Measurements from ENCODE around the gene TIGD7. TPM values are rescaled to one million over a fixed set of nuclear protein-coding genes. Genes with fewer than 3 reads are reported as not detected.

Gene TIGD7, protein sequence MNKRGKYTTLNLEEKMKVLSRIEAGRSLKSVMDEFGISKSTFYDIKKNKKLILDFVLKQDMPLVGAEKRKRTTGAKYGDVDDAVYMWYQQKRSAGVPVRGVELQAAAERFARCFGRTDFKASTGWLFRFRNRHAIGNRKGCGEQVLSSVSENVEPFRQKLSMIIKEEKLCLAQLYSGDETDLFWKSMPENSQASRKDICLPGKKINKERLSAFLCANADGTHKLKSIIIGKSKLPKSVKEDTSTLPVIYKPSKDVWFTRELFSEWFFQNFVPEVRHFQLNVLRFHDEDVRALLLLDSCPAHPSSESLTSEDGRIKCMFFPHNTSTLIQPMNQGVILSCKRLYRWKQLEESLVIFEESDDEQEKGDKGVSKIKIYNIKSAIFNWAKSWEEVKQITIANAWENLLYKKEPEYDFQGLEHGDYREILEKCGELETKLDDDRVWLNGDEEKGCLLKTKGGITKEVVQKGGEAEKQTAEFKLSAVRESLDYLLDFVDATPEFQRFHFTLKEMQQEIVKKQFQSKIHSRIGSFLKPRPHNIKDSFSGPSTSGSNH
- polyA plus RNA-seq (2014; cell fraction: cytosol; rRNA removed) = 9.6 and 10.4 TPM in 2 replicates
- polyA plus RNA-seq (2014; cell fraction: nucleus; rRNA removed) = 7.1 and 7.9 TPM in 2 replicates

DNA sequence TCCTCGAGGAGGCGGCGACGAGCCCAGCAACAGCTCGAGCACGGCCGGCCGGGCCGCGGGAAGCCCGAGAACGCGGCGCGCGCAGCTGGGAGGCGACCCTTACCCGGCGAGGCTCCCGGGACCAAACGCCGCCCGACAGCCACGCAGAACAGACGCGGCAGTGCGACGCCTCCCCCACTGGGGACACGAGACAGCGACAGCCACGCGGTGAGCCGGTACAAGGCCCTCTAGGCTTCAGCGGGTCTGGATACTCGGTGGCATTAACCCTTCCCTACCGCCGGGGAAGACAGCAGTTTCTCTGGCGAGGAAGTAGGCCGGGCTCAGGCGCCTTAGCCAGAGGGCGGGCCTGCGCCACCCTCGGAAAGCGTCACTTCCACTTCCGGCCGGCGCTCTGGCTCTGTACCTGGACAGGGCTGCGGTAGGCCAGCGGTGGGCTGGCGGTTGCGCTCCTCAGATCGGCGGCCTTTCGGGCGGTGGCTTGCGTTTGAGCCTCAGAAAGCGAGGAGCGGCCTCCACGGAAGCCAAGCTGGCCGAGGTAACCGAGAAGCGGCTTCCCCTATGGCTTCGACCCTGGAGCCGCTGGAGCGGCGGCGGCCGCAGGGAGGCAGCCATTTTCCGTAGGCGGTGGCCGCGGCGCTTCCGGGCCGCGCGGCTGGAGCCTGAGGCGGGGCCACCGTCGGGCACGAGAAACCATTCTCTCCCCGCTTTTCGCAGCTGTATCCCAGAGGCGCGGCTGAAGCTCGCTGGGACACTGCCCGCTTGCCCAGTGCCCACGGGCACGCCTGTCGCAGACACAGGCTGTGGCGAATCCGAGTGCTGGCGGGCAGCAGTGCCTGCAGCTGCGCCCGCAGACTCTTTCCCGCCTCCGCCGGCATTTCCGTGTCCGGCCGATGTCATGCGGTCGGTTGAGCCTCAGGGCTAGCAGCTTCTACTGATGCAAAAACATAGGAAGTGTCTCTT, at the start of gene TIGD7, which contains the start of gene ZNF75A:
Gene TIGD7, minus strand, starts transcription at position 322 of the 960 bp plus-strand sequence. CDS start 4,816 bp downstream, outside the sequence.
Gene ZNF75A, plus strand, starts transcription at position 389 of the 960 bp plus-strand sequence. CDS start 2,932 bp downstream, outside the sequence.
- DNase-seq (ENCODE audit: low spot score) = peak; percentile 89

DNA sequence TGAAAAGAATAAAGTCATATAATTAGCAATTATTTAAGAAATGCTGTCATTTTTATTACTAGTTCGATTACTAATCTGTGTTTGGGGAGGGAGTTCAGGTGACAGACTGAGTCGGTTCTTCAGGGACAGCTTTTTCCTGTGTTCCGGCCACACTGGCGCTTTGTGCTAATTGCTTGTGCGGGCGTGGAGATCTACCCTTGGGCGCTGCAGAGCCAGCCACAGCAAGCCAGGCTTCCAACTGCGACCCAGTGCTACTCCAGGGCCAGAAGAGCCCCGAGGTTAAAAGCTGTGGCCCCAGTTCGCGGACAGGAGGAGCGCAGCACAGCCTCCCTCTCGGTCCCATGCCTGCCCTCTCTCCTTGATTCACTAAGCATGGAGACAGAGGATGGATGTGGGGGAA, 43.9 kb upstream of the TIGD7 start:
- peak; percentile 14 for DNase-seq (ENCODE audit: low spot score)

GRCh38 chr16:3348547-3349167, 43.4 kb upstream of the TIGD7 start:
- DNase-seq (ENCODE audit: low spot score) = peak; percentile 54

GRCh38 chr16:3347586-3347985, 42.4 kb upstream of the TIGD7 start:
- peak; percentile 9 for DNase-seq (ENCODE audit: low spot score)

- DNase-seq (ENCODE audit: low spot score) = no peak
Measured at GRCh38 chr16:3346041-3346440, 40.8 kb upstream of the TIGD7 start.

DNA sequence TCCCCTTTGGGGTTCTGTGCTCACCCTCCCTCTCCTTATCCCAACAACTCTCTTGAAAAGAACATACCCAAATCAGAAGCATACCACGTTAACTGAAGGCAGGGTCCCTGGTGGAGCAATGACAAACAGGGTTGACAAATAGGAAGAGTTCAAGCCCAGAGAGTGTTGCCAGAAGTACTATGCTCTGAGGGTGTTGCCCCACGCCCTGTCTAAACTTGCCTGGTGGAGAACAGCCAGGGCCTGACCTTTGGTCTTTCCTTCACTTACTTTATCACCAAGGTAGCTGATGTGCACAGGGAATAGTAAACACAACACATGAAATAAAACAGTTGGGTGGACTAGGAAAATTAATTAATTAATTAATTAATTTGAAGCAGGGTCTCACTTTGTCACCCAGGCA, 23.4 kb upstream of the TIGD7 start:
- no peak for DNase-seq (ENCODE audit: low spot score)

DNA sequence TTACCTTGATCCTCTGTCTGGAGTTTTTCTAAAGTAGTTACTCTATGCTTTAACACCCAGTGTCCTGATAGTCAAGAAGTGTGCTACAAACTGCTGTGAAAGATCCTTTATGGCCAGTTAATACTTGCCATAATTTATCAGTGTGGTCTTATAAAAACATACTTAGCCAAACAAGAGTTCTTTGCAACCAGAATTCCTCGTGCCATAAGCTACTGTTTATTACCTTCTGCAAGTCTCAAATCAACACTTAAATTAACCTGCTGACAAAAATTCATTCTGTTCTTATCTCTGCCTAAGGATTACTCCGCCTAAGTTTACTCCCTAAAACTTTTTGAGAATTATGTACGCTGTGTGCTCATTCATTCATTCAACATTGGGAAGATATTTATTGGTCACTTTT, 22.9 kb upstream of the TIGD7 start:
- DNase-seq (ENCODE audit: low spot score) = no peak

GRCh38 chr16:3327514-3327913, 22.3 kb upstream of the TIGD7 start:
- no peak for DNase-seq (ENCODE audit: low spot score)

DNA sequence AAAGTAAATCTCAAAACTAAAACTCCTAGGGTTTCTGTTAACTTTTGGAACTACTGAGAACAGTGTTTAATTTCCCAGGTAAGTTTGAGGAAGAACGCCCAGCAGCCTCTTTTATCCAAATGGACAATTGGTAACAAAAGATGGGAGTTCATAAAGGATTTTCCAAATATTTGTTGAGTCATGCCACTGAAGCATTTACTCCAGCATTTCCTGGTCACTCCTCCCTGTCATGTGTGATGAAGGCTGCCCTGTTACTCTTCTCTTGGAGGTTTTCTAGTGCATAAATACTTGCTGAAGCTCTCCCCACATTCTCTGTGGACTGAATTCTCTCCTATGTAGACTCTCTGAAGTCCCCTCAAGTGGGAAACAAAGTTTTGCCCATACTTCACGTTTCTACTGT, 16.6 kb upstream of the TIGD7 start:
- DNase-seq (ENCODE audit: low spot score) = no peak

- no peak for DNase-seq (ENCODE audit: low spot score)
Measured at GRCh38 chr16:3317315-3317999, 12.2 kb upstream of the TIGD7 start.

DNA sequence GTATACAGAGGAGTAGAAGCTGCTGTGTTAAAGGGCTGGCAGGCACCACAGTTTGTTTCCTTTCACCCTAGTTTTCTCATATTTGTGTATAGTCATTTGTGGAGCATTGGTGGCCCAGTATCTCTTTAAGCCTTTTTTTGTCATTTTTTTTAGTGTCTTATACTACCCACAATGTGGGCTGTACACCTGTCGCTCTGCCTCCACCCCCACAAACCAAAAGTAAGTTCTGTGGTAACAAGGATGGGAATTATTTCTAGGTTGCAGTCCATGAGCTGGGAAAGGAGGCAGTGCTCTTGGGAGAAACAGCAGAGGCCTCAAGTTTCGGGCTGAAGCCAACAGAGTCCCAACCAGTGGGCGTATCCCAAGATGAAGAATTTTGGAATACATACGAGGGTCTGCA, 6.3 kb upstream of the TIGD7 start:
- DNase-seq (ENCODE audit: low spot score) = no peak

GRCh38 chr16:3306078-3306477, 848 bp upstream of the TIGD7 start:
- no peak for DNase-seq (ENCODE audit: low spot score)

- DNase-seq (ENCODE audit: low spot score) = no peak
Measured at GRCh38 chr16:3304370-3304769, 860 bp downstream of the TIGD7 start.

GRCh38 chr16:3295783-3296182, 9.4 kb downstream of the TIGD7 start:
- no peak for DNase-seq (ENCODE audit: low spot score)

- no peak for DNase-seq (ENCODE audit: low spot score)
Measured at GRCh38 chr16:3295209-3295608, 10.0 kb downstream of the TIGD7 start.

- DNase-seq (ENCODE audit: low spot score) = no peak
Measured at GRCh38 chr16:3292604-3293003, 12.6 kb downstream of the TIGD7 start.

GRCh38 chr16:3289998-3290673, 15.1 kb downstream of the TIGD7 start:
- no peak for DNase-seq (ENCODE audit: low spot score)

- no peak for DNase-seq (ENCODE audit: low spot score)
Measured at GRCh38 chr16:3285131-3285530, 20.1 kb downstream of the TIGD7 start.

DNA sequence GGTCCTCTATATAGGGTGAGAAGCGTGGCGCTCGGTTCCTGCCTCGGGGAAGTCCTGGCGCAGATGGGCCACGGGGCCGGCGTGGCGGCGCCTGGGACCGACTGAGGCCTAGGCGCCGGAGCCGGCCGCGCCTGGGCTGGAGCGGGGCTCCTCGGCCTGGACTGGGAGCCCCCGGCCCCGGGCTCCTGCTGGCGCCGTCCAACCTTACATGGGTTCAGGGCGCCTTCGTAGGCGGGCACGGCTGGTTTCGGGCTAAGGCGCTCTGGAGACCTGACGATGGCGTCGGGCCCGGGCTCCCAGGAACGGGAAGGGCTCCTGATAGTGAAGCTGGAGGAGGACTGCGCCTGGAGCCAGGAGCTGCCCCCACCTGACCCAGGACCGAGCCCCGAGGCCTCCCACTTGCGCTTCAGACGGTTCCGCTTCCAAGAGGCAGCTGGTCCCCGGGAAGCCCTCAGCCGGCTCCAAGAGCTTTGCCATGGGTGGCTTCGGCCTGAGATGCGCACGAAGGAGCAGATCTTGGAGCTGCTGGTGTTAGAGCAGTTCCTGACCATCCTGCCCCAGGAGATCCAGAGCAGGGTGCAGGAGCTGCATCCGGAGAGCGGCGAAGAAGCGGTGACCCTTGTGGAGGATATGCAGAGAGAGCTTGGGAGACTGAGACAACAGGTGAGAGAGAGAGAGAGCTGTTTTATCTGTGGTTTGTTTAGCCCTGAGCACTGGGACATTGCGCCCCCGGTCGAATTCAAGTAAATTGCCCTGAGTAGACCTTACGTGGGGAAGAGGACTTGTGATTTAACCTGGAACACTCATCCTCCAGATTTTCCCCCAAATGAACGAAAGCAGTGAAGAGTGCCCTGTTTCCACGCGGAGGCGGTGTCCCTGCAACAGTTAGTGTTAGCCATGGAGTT, 21.4 kb downstream of the TIGD7 start:
- DNase-seq (ENCODE audit: low spot score) = no peak

Data from SK-N-DZ (cell line).